Measurements from ENCODE around the gene ADCK1.

ADCK1 gene

DNA sequence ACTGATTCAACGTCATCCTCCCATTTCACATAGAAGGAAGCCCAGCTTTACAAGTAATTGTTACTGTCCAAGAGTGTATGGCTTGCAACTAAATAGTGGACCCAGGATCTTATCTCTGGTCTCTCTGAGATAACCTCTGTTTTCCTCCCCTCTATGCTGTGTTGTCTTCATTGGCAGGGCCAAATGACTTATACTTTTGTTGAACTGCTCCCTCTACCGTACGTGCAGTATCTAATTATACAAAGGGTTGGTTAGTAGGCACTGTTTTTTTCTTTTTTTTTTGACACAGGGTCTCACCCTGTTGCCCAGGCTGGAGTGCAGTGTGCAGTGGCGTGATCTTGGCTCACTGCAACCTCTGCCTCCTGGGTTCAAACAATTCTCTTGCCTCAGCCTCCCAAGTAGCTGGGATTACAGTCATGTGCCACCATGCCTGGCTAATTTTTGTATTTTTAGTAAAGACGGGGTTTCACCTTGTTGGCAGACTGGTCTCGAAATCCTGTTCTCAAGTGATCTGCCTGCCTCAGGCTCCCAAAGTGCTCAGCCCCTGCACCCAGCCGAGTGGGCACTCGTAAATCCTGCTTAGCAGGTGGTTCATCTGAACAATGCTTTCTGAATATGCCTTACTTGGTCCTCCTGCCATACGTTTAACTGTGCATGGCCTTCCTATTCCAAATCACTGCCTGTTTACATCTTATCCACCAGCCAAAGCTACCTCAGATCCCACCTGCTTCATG is 162.1 kb downstream of the ADCK1 start:
- no peak for DNase-seq

DNA sequence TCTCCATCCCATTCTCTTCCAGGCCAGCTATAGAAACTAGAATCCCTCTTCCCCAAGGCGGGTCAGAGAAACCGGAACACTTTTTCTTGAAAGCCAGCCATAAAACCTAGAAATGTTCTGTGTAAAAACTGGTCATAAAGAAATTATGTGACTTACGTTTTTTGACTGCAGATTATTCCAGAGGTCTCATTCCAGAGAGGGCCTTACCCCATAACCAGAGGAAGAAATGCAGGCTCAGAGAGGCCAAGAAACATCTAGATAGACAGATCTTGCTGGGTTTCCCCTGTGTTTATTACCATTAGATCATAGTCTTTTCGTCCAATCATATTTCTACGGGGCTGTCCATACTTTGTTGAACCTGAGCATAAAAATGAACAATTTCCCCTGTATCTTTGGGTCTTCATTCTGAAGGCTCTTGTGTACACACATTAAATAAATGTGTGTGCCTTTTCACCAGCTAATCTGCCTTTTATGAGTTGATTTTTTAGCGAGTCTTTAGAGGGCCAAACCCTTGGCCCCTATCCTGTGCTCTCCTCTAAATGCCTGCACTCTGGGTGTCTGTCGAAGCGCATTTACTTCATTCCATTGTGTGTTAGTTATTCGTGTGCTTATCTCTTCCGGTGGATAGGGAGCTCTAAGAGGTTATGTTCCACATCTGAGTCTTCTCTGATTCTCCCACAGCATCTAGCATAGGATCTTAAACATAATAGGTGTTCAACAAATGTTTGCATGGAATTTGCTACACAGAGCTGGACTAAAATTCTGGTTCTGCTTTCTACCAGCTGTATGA is 163.0 kb downstream of the ADCK1 start:
- no peak for DNase-seq

- no peak for DNase-seq
Observed at GRCh38 chr14:77964586-77964985, 164.7 kb downstream of the ADCK1 start.

- DNase-seq, result no peak
Observed at GRCh38 chr14:77965050-77965449, 165.1 kb downstream of the ADCK1 start.

DNA sequence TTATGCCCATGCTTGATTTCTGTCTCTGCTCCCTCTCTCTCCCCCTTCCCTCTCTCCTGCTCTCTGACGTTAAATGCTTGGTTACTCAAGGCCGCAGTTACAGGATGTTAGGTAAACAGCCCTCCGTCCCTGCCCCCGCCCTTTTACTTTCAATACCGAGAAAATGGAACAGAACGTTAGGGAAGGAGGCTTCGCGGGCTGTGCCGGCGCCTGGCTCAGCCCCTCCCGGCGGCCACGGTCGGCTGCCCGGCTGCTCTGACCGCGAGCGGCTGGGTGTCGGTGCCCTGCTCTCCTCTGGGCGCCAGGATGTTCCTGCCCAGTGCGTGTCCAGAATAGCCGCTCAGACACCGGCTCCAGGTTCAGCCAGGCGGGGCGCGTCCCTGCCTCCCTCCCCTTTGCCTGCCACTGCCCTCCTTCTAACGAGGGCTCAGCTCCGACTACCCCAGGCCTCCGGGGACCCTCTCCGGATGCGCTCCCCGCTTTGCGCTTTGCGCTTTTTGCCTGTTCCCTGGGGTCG is 166.1 kb downstream of the ADCK1 start:
- no peak for DNase-seq

DNA sequence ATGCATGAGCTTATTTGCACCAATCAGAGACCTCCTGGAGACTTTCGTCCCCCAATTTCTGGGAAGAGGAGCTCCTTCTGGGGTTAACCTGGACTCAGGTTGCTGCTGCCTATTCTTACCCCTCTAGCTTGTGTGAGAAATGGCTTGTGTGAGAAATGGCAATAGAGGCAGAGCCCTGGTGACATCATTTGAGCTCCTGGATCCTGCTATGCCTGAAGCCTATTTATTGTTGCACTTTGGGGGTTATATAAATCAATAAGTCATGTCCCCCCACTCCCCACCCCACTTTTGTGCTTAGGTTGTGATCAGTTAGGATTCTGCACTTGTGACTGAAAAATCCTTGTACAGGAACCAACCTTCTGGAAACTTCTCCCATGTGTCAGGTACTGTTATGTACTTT is 167.2 kb downstream of the ADCK1 start:
- DNase-seq, result no peak

- DNase-seq, result no peak
Observed at GRCh38 chr14:77970646-77971045, 170.7 kb downstream of the ADCK1 start.

GRCh38 chr14:77973246-77973645 is 173.3 kb downstream of the ADCK1 start:
- DNase-seq, result no peak

GRCh38 chr14:77976591-77976990 is 176.7 kb downstream of the ADCK1 start:
- DNase-seq, result no peak

DNA sequence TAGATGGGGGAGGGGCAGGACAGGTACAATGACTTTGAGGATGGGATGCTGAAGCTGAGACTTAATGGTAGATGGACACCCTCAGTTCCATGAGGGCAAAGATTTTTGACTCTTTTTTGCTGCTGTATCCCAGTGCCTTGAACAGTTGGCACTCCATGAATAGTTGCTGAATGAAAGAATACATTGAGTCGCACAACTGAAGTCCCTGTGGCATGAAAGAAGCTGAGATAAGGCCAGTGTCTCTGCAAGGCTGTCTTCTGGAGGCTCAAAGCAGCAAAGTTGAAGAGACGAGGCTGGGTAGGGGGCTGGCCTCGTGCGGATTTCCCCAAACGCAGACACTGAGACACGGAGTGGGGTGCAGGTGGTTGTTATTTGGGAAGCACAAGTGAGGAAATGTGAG is 179.3 kb downstream of the ADCK1 start:
- no peak for DNase-seq

- no peak for DNase-seq
Observed at GRCh38 chr14:77979666-77980351, 179.9 kb downstream of the ADCK1 start.

GRCh38 chr14:77980475-77981321 is 180.8 kb downstream of the ADCK1 start:
- no peak for DNase-seq

Data from stimulated activated naive CD4-positive, alpha-beta T cell (primary cell).